ENCODE data around the gene SH2D7.

Gene SH2D7

DNA sequence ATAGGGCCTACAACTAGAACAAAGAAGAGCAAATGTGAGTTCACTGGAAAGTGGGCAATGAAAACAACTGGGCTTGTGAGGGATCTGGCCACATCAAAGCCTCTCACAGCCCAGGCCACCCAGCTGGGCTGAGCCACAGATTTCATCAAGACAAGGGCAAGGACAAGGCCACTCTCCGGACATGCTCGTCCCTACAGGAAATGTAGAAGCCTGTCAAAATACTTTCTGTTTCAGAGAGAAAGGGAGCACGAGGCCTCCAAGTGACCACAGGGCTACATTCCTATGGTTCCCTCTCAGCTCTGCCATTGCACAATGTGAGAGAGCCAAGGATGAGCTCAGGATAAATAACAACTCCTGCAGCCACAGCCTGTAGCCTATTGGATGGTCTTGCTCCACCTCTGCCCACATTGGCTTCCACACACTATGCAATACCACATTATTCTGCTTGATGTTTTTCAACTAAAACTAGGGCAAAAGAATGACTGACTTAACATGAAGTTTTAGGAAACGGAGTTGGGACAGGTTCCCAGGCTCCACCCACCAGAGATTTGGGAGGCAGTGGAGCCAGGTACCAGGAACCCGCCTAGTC is 27.0 kb upstream of the SH2D7 start:
- DNase-seq (ENCODE audit: low spot score) = no peak
- in situ Hi-C loops (cut with MboI; ENCODE audit: low pct_unique_long_range_greater_than_20kb, low sequenced_read_pairs, unreplicated experiment) = no loop called here

GRCh38 chr15:78065973-78066946 is 26.1 kb upstream of the SH2D7 start:
- peak; percentile 67 for DNase-seq (ENCODE audit: low spot score)
- TF ChIP-seq CTCF (IDR thresholded peaks at IDR 0.05; ENCODE audit: extremely low read depth, insufficient read depth, missing control alignments) = no peak
- in situ Hi-C loops (cut with MboI; ENCODE audit: low pct_unique_long_range_greater_than_20kb, low sequenced_read_pairs, unreplicated experiment) = no loop called here

More for the DNA sequence above, 27.0 kb upstream of the SH2D7 start:
- no peak for TF ChIP-seq CTCF (IDR thresholded peaks at IDR 0.05; ENCODE audit: extremely low read depth, insufficient read depth, missing control alignments)

DNA sequence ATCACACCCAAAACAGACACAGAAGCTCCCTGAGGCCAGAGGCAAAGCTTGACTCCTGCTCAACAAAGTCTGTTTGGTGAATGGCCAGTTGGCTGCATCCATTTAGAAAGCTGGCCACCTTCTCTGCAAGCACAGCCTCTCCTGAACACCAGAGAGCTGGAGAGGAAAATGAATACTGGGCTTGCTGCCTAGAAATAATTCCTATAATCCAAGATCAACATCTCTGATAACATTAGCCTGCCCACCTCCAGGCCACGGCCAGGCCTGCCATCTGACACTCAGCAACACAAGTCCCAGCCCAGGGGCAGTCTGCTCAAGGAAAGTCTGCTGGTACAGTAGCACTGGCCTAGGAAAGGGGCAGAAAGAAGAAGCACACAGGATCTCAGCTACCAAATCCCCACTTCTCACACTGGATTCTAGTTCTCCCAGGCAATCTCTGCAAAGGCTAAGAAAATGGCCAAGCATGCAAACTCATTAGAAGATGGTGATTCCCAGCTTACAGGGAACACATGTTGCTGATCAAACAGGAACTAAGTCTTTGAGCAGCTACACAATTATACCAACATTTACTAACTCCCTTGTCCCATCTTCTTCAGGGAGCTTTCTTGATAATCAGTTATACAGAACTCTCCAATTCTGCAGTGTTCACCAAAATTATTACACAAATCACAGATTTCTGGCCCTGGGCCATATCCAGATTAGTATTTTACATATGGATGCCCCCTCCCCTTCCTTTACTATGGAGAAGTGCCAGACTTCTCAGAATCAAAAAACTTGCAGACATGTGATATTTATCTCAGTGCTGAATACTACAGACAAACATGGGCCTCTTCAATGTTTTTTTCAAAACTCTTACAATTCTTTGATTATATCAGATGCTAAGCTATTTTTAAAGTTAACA is 24.8 kb upstream of the SH2D7 start:
- in situ Hi-C loops (cut with MboI; ENCODE audit: low pct_unique_long_range_greater_than_20kb, low sequenced_read_pairs, unreplicated experiment) = no loop called here
- no peak for TF ChIP-seq CTCF (IDR thresholded peaks at IDR 0.05; ENCODE audit: extremely low read depth, insufficient read depth, missing control alignments)
- DNase-seq (ENCODE audit: low spot score) = no peak

- in situ Hi-C loops (cut with MboI; ENCODE audit: low pct_unique_long_range_greater_than_20kb, low sequenced_read_pairs, unreplicated experiment) = no loop called here
- no peak for DNase-seq (ENCODE audit: low spot score)
- TF ChIP-seq CTCF (IDR thresholded peaks at IDR 0.05; ENCODE audit: extremely low read depth, insufficient read depth, missing control alignments) = peak; percentile 37
Measured at GRCh38 chr15:78069052-78069414, 23.3 kb upstream of the SH2D7 start.

GRCh38 chr15:78069462-78070029 is 22.8 kb upstream of the SH2D7 start:
- in situ Hi-C loops (cut with MboI; ENCODE audit: low pct_unique_long_range_greater_than_20kb, low sequenced_read_pairs, unreplicated experiment) = no loop called here
- peak; percentile 26 for TF ChIP-seq CTCF (IDR thresholded peaks at IDR 0.05; ENCODE audit: extremely low read depth, insufficient read depth, missing control alignments)
- no peak for DNase-seq (ENCODE audit: low spot score)
